ENCODE data around the gene ZNF503.

- TF ChIP-seq GATA2 (IDR thresholded peaks at IDR 0.05; ENCODE audit: low read depth, low read length) (no peak), GATA3 (IDR thresholded peaks at IDR 0.05; ENCODE audit: low read depth, low read length) (no peak)
Measured at GRCh38 chr10:75406462-75407223, 5.1 kb upstream of the ZNF503 start.
